ENCODE results near the gene ZNF155.

Gene ZNF155

GRCh38 chr19:44042147-44042546 is 58.2 kb downstream of the ZNF155 start:
- no peak overlapping the region for H3K4me3 ChIP-seq (ENCODE audit: low read depth, low read length)
- TF ChIP-seq MAX (IDR thresholded peaks at IDR 0.05; ENCODE audit: low read depth, low read length) (no peak), POLR2A (IDR thresholded peaks at IDR 0.05; ENCODE audit: extremely low read depth, insufficient read length) (no peak), MYC (IDR thresholded peaks at IDR 0.05; ENCODE audit: low read depth, low read length) (no peak)
- TF ChIP-seq, protein P1, sequence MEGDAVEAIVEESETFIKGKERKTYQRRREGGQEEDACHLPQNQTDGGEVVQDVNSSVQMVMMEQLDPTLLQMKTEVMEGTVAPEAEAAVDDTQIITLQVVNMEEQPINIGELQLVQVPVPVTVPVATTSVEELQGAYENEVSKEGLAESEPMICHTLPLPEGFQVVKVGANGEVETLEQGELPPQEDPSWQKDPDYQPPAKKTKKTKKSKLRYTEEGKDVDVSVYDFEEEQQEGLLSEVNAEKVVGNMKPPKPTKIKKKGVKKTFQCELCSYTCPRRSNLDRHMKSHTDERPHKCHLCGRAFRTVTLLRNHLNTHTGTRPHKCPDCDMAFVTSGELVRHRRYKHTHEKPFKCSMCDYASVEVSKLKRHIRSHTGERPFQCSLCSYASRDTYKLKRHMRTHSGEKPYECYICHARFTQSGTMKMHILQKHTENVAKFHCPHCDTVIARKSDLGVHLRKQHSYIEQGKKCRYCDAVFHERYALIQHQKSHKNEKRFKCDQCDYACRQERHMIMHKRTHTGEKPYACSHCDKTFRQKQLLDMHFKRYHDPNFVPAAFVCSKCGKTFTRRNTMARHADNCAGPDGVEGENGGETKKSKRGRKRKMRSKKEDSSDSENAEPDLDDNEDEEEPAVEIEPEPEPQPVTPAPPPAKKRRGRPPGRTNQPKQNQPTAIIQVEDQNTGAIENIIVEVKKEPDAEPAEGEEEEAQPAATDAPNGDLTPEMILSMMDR (IDR thresholded peaks at IDR 0.05; ENCODE audit: low read depth, low read length), result no peak
- no peak for DNase-seq (ENCODE audit: low read depth)
